ENCODE results near the gene CPEB3. TPM values are rescaled to one million over a fixed set of nuclear protein-coding genes. Genes with fewer than 3 reads are reported as not detected.

Gene CPEB3
- total and polyA plus RNA-seq, 9 of the 15 experiments (the other 6 are each of a cell fraction or from before 2014, with no cell fraction given) = 0.15 to 1.2 (median 0.51) TPM

DNA sequence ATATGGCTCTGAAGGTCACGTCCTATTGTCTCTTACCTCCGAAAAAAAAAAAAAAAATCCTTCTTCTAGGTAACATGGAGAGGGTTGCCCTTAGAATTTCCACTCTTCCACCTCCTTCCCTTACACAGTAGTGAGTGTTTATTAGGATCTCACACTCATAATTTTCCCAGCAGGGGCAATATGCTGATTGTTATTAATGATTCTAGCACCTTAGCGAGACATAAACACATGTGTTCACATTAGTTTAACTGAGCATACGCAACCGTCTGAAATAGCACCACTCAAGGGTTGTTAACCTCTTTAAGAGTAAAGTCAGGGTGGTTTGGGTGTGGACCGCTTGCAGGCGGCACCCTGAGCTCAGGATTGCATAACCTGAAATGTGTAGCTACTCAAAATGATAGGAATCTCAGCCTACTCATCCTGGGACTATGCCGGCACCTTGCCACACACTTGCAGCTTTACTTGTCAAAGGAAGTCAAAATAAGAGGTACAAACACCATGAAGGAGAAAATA lies 52.2 kb downstream of the CPEB3 start (continued):
- no peak; the same call in 1 of the 2 replicates for TF ChIP-seq NBN (IDR thresholded peaks at IDR 0.05; ENCODE audit: low read depth)
- TF ChIP-seq JUND (IDR thresholded peaks at IDR 0.05; ENCODE audit: borderline replicate concordance, low read depth, low read length) = peak; percentile 78; the same call in 1 of the 2 replicates
- peak; percentile 63; the same call in 1 of the 3 replicates for TF ChIP-seq JUND (tag; IDR thresholded peaks at IDR 0.05; ENCODE audit: borderline replicate concordance, low read depth, low read length)
- TF ChIP-seq STAG1 (CRISPR knock-in tag; IDR thresholded peaks at IDR 0.05; ENCODE audit: borderline replicate concordance) = no peak
- TF ChIP-seq ARID2 (IDR thresholded peaks at IDR 0.05) = no peak
- TF ChIP-seq PHF21A (IDR thresholded peaks at IDR 0.05; ENCODE audit: borderline replicate concordance, low read depth) = no peak
- no peak for TF ChIP-seq XRCC4 (IDR thresholded peaks at IDR 0.05; ENCODE audit: extremely low read depth, insufficient read depth, insufficient read length)
- TF ChIP-seq CEBPB (tag; IDR thresholded peaks at IDR 0.05) = peak; percentile 98
- no peak for TF ChIP-seq ZNF282 (CRISPR knock-in tag; IDR thresholded peaks at IDR 0.05)
- no peak for TF ChIP-seq BACH1 (tag; IDR thresholded peaks at IDR 0.05)
- peak; percentile 79 for TF ChIP-seq EP400 (IDR thresholded peaks at IDR 0.05)
- no peak for TF ChIP-seq NR2F6 (CRISPR knock-in tag; IDR thresholded peaks at IDR 0.05)
- TF ChIP-seq ZNF780A (CRISPR knock-in tag; IDR thresholded peaks at IDR 0.05) = no peak
- peak in 1 of 2 experiments; percentile 43; a peak in 1 of 4 replicates for TF ChIP-seq RCOR1 (IDR thresholded peaks at IDR 0.05; ENCODE audit: borderline replicate concordance in 1 of 2, low read depth in 2 of 2, low read length in 2 of 2)
- TF ChIP-seq MEIS2 (IDR thresholded peaks at IDR 0.05; ENCODE audit: partially characterized antibody) = peak; percentile 20
- no peak for TF ChIP-seq XRCC3 (IDR thresholded peaks at IDR 0.05)
- peak in 1 of 2 experiments; percentile 79; a peak in 3 of 4 replicates for TF ChIP-seq TRIM24 (IDR thresholded peaks at IDR 0.05)
- TF ChIP-seq, protein P1, sequence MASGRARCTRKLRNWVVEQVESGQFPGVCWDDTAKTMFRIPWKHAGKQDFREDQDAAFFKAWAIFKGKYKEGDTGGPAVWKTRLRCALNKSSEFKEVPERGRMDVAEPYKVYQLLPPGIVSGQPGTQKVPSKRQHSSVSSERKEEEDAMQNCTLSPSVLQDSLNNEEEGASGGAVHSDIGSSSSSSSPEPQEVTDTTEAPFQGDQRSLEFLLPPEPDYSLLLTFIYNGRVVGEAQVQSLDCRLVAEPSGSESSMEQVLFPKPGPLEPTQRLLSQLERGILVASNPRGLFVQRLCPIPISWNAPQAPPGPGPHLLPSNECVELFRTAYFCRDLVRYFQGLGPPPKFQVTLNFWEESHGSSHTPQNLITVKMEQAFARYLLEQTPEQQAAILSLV (tag; IDR thresholded peaks at IDR 0.05) = peak; percentile 47; the same call in 1 of the 2 replicates
- TF ChIP-seq RNF2 (IDR thresholded peaks at IDR 0.05) = 0 out of 2 replicates have a peak, but pooled peaks have one; percentile 41
- TF ChIP-seq HNRNPK (IDR thresholded peaks at IDR 0.05; ENCODE audit: low read depth, low read length, poor library complexity, severe bottlenecking) = no peak
- no peak for TF ChIP-seq SAP30 (IDR thresholded peaks at IDR 0.05; ENCODE audit: borderline replicate concordance, insufficient read depth, low read depth, low read length, poor library complexity, severe bottlenecking)
- peak; percentile 38; the same call in 1 of the 2 replicates for TF ChIP-seq LEF1 (IDR thresholded peaks at IDR 0.05)
- TF ChIP-seq ARID1B (IDR thresholded peaks at IDR 0.05) = peak; percentile 70
- no peak for TF ChIP-seq POLR2B (IDR thresholded peaks at IDR 0.05; ENCODE audit: low read depth, partially characterized antibody)
- no peak for TF ChIP-seq RBM39 (optimal IDR thresholded peaks at IDR 0.05; ENCODE audit: low read depth, low read length)
- TF ChIP-seq SMARCE1 (IDR thresholded peaks at IDR 0.05) = peak; percentile 25; the same call in 1 of the 2 replicates
- no peak for TF ChIP-seq KLF16 (IDR thresholded peaks at IDR 0.05)
- peak; percentile 49 for TF ChIP-seq TCF3 (CRISPR knock-in tag; IDR thresholded peaks at IDR 0.05)
- no peak for TF ChIP-seq RBM34 (IDR thresholded peaks at IDR 0.05; ENCODE audit: borderline replicate concordance, insufficient read depth, low read length)

Data from K562 (cell line).